GM12878 (cell line): ENCODE measurements around the gene PDLIM5. TPM values are rescaled to one million over a fixed set of nuclear protein-coding genes. Genes with fewer than 3 reads are reported as not detected.

Experiments used
- ATAC-seq: fragments of 200-7000 bp; cut with Tn5 transposase; 3 replicates; pipeline ENCODE4 v1.9.1; 2020; ENCODE audit warnings: mild to moderate bottlenecking, moderate library complexity
- BruUV-seq: library from RNA; stranded (reverse); fragments of 400-500 nt; replicated peaks from 2 replicates; lab custom pipeline; 2021; lab: Mats Ljungman, UMichigan
- CTCF ChIA-PET: fragments of 300-600 bp; sonication (Branson Sonifier 250); formaldehyde crosslinking; extraction: SDS; loops from one replicate; lab custom pipeline; 2021; ENCODE audit warnings: inconsistent platforms; lab: Yijun Ruan, JAX
- POLR2A ChIA-PET: fragments of 350-600 bp; formaldehyde crosslinking; extraction: SDS; loops from one replicate; lab custom pipeline; 2021; ENCODE audit warnings: inconsistent platforms; lab: Charles Lee
- RAD21 ChIA-PET: fragments of 300-600 bp; sonication (Branson Sonifier 250); formaldehyde crosslinking; loops from one replicate; lab custom pipeline; 2023; ENCODE audit warnings: antibody characterized with exemption; ENCODE audit not compliant: unreplicated experiment; lab: Charles Lee
- SMC1A ChIA-PET: fragments of 300-600 bp; sonication (Branson Sonifier 250); formaldehyde crosslinking; loops from one replicate; lab custom pipeline; 2023; ENCODE audit not compliant: unreplicated experiment, uncharacterized antibody; lab: Charles Lee
- DNase-seq: peaks from one replicate; pipeline ENCODE4 v3.0.0-alpha.2; 2011; ENCODE audit warnings: low read depth, low spot score
- FAIRE-seq: peaks from 3 replicates; lab custom pipeline; 2011; peaks lifted over from hg19 to GRCh38; lab: Jason Lieb, UNC
- H2AFZ ChIP-seq: 2 replicates; pipeline ENCODE4 v1.6.0; 2011; ENCODE audit warnings: low read depth, low read length, control low read depth; ENCODE audit not compliant: control insufficient read depth
- H3K27ac ChIP-seq: 2 replicates; pipeline ENCODE4 v1.5.1; 2011; ENCODE audit warnings: control low read depth; ENCODE audit not compliant: control insufficient read depth, insufficient read depth
- H3K27me3 ChIP-seq, 2 experiments: replicated peaks in 1 of 2; 2 replicates each; pipeline versions ENCODE4 v1.6.0 to v1.6.1; 2011; ENCODE audit warnings: low read length in 1 of 2; ENCODE audit not compliant: control insufficient read depth in 2 of 2, insufficient read depth in 2 of 2
- H3K36me3 ChIP-seq, 2 experiments: 2 replicates each; pipeline ENCODE4 v1.5.1; 2011; ENCODE audit warnings: low read length in 1 of 2; ENCODE audit not compliant: control insufficient read depth in 2 of 2, insufficient read depth in 2 of 2
- H3K4me1 ChIP-seq: 2 replicates; pipeline ENCODE4 v1.6.1; 2011; ENCODE audit warnings: mild to moderate bottlenecking, low read length, moderate library complexity, mixed read lengths; ENCODE audit not compliant: control insufficient read depth, insufficient read depth
- H3K4me2 ChIP-seq: 2 replicates; pipeline ENCODE4 v1.6.0; 2011; ENCODE audit warnings: control low read depth; ENCODE audit not compliant: control insufficient read depth, insufficient read depth
- H3K4me3 ChIP-seq: fragments of 200-600 bp; sonication (generic); 2 replicates; pipeline ENCODE4 v1.5.1; 2016
- H3K79me2 ChIP-seq: 2 replicates; pipeline ENCODE4 v1.6.0; 2011; ENCODE audit warnings: low read length; ENCODE audit not compliant: control insufficient read depth, insufficient read depth
- H3K9ac ChIP-seq: 2 replicates; pipeline ENCODE4 v1.8.0; 2011; ENCODE audit warnings: low read length, control low read depth, mixed read lengths; ENCODE audit not compliant: control insufficient read depth, insufficient read depth
- H3K9me3 ChIP-seq: replicated peaks from 3 replicates; pipeline ENCODE4 v1.5.1; 2011; ENCODE audit warnings: mild to moderate bottlenecking, low read length; ENCODE audit not compliant: control insufficient read depth, insufficient read depth
- H4K20me1 ChIP-seq: 2 replicates; pipeline ENCODE4 v1.6.0; 2011; ENCODE audit not compliant: control insufficient read depth, insufficient read depth
- ATF3 ChIP-seq: IDR thresholded peaks from 2 replicates; pipeline ENCODE4 v1.6.1; 2011; ENCODE audit warnings: low read depth, mild to moderate bottlenecking, low read length, moderate library complexity, borderline replicate concordance; ENCODE audit errors: extremely low read depth
- CBX5 ChIP-seq: sonication (generic); IDR thresholded peaks from 2 replicates; pipeline ENCODE4 v1.6.1; 2016; ENCODE audit warnings: low read depth, moderate library complexity, mild to moderate bottlenecking, inconsistent platforms
- CTCF ChIP-seq, 3 experiments: IDR thresholded peaks in 2 of 3; conservative IDR thresholded peaks in 1 of 3; 2 replicates each; pipeline ENCODE4 v1.5.1; 2011; ENCODE audit warnings: low read depth in 3 of 3, low read length in 3 of 3, mild to moderate bottlenecking in 3 of 3, control low read depth in 2 of 3, moderate library complexity in 2 of 3, inconsistent platforms in 1 of 3, mixed read lengths in 1 of 3; ENCODE audit not compliant: control insufficient read depth in 2 of 3, insufficient read depth in 1 of 3; ENCODE audit errors: extremely low read depth in 1 of 3
- EP300 ChIP-seq, 2 experiments: fragments of 150-350 bp in 1 of 2; IDR thresholded peaks; 2 replicates each; pipeline ENCODE4 v1.6.1; 2011 to 2012; ENCODE audit warnings: low read depth in 2 of 2, low read length in 2 of 2, borderline replicate concordance in 1 of 2, improper control_type of control experiment in 1 of 2, inconsistent platforms in 1 of 2; ENCODE audit not compliant: control insufficient read depth in 1 of 2
- IRF3 ChIP-seq: fragments of 450-650 bp; IDR thresholded peaks from 2 replicates; pipeline ENCODE4 v1.6.1; 2014; ENCODE audit warnings: mild to moderate bottlenecking
- JUND ChIP-seq: IDR thresholded peaks from 2 replicates; pipeline ENCODE4 v1.6.1; 2012; ENCODE audit warnings: low read depth, mild to moderate bottlenecking, low read length, improper control_type of control experiment, moderate library complexity
- NR2C2 ChIP-seq: IDR thresholded peaks from 2 replicates; pipeline ENCODE4 v1.6.1; 2011; ENCODE audit warnings: borderline replicate concordance, low read depth; ENCODE audit not compliant: control insufficient read depth, insufficient read length
- POLR2A ChIP-seq: IDR thresholded peaks from 2 replicates; pipeline ENCODE4 v1.6.1; 2011; ENCODE audit warnings: low read depth, mild to moderate bottlenecking, low read length
- RBBP5 ChIP-seq: fragments of 200-600 bp; sonication (generic); conservative IDR thresholded peaks from 2 replicates; pipeline ENCODE4 v1.6.1; 2016
- RCOR1 ChIP-seq: conservative IDR thresholded peaks from 2 replicates; pipeline ENCODE4 v1.6.1; 2012; ENCODE audit warnings: low read depth, low read length, improper control_type of control experiment
- RFX5 ChIP-seq: IDR thresholded peaks from 2 replicates; pipeline ENCODE4 v1.6.1; 2011; ENCODE audit warnings: low read depth, low read length, improper control_type of control experiment
- ZNF384 ChIP-seq: IDR thresholded peaks from 2 replicates; pipeline ENCODE4 v1.6.1; 2012; ENCODE audit warnings: low read depth, mild to moderate bottlenecking, low read length, improper control_type of control experiment, borderline replicate concordance
- ZSCAN29 ChIP-seq: fragments of 450-650 bp; IDR thresholded peaks from 2 replicates; pipeline ENCODE4 v1.6.1; 2017; ENCODE audit warnings: mild to moderate bottlenecking, moderate library complexity
- WGBS: methylation state at CpG from one replicate; pipeline ENCODE4 v1.1.6; 2016; ENCODE audit warnings: low lambda C conversion rate; ENCODE audit not compliant: insufficient replicate concordance, insufficient coverage; ENCODE audit errors: missing lambda C conversion rate; 5-methylcytosine and 5-hydroxymethylcytosine counted together
- in situ Hi-C: fragments of 300-500 bp; cut with MboI; formaldehyde crosslinking; loops from 9 replicates; pipeline ENCODE4 v1.14.3; 2018; ENCODE audit warnings: mixed read lengths
- intact Hi-C: fragments of 100-400 bp; cut with micrococcal nuclease; formaldehyde crosslinking; loops from one replicate; pipeline ENCODE4 v1.14.2; 2022; ENCODE audit not compliant: unreplicated experiment
- polyA plus RNA-seq, 11 experiments: library from polyadenylated mRNA; depleted of rRNA in 4 of 11; unstranded in 6 of 11; stranded (reverse) in 5 of 11; fragments of >200 nt; fragmentation: Nextera tagmentation in 4 of 11; fragmentation: Illumina TruSeq in 1 of 11; extraction: Ambion mirVana in 4 of 11; extraction: Trizol in 1 of 11; gene quantifications; 1 replicate in 1 of 11; 2 replicates in 10 of 11; pipeline versions ENCODE4 v1.2.1 to v1.2.3, GENCODE V29; 2011 to 2016; ENCODE audit warnings: inconsistent platforms in 2 of 11, missing spikeins in 2 of 11, low read depth in 1 of 11
- total RNA-seq, 4 experiments: library from RNA; depleted of rRNA in 3 of 4; stranded (reverse); fragments of >200 nt in 3 of 4; fragmentation: Illumina TruSeq in 1 of 4; extraction: Trizol in 1 of 4; gene quantifications; 2 replicates each; pipeline versions ENCODE4 v1.2.1 to v1.2.3, GENCODE V29; 2013 to 2021

The PDLIM5 gene
- total and polyA plus RNA-seq, 10 of the 15 experiments (the other 5 are each of a cell fraction or from before 2014, with no cell fraction given): 10.0 to 52.9 (median 20.7) TPM

- Histone ChIP-seq H3K27ac (no peak overlapping the region), H3K4me3 (no peak overlapping the region), H2AFZ (no peak overlapping the region), H3K27me3 (no peaks in the 10 kb centered on the region), H3K4me2 (no peak overlapping the region), H3K79me2 (no peaks in the 10 kb centered on the region), H3K9ac (no peak overlapping the region), H3K4me1 (no peaks in the 10 kb centered on the region), H3K9me3 (peaks cover 2% of the 10 kb centered on the region; the same call in 2 of the 3 replicates), H4K20me1 (no peaks in the 10 kb centered on the region), H3K36me3 (no peaks in the 10 kb centered on the region)
- SMC1A ChIA-PET: no interaction called here
- FAIRE-seq (no peak), ATAC-seq (no peak), DNase-seq (no peak)
- CTCF ChIA-PET: no interaction called here
- intact Hi-C loops: no loop called here
- POLR2A ChIA-PET: no interaction called here
- 88% methylated on average over 2 of the region's 2 CpGs for WGBS
- in situ Hi-C loops: no loop called here
- TF ChIP-seq IRF3: no peak
- TF ChIP-seq RFX5: no peak
- no peak for TF ChIP-seq ATF3
- no peak for TF ChIP-seq JUND
- TF ChIP-seq RCOR1: no peak
- no peak for TF ChIP-seq RBBP5
- no peak for TF ChIP-seq CBX5
- no TSS peak for BruUV-seq
- RAD21 ChIA-PET: no interaction called here
Observed at GRCh38 chr4:94475794-94476193, 24.1 kb downstream of the PDLIM5 start.

- ATAC-seq (no peak), FAIRE-seq (no peak), DNase-seq (no peak)
- BruUV-seq: no TSS peak
- Histone ChIP-seq H4K20me1 (no peaks in the 10 kb centered on the region), H3K9me3 (no peaks in the 10 kb centered on the region), H2AFZ (no peak overlapping the region), H3K4me2 (no peak overlapping the region), H3K9ac (no peak overlapping the region), H3K79me2 (no peaks in the 10 kb centered on the region), H3K4me1 (no peaks in the 10 kb centered on the region), H3K27ac (no peak overlapping the region), H3K36me3 (no peaks in the 10 kb centered on the region), H3K4me3 (no peak overlapping the region), H3K27me3 (no peaks in the 10 kb centered on the region)
- CTCF ChIA-PET: no interaction called here
- TF ChIP-seq ZSCAN29 (no peak), POLR2A (no peak), EP300 (IDR thresholded peaks at IDR 0.05; ENCODE audit: borderline replicate concordance in 1 of 2, control insufficient read depth in 1 of 2, low read depth in 2 of 2, low read length in 2 of 2) (no peak), CTCF (IDR thresholded peaks at IDR 0.05 in 2 of 3, conservative IDR thresholded peaks at IDR 0.05 in 1 of 3; ENCODE audit: control insufficient read depth in 2 of 3, extremely low read depth in 1 of 3, insufficient read depth in 1 of 3, low read depth in 3 of 3, low read length in 3 of 3) (no peak), NR2C2 (no peak), ZNF384 (no peak)
- intact Hi-C loops (no loop called here), in situ Hi-C loops (no loop called here)
- RAD21 ChIA-PET: no interaction called here
- SMC1A ChIA-PET: interaction anchor here (1.5 kb wide), 1 partner anchor 61 kb away, joined by 4 read pairs; no protein-coding TSS in a partner anchor
- POLR2A ChIA-PET: interaction anchor here (1.9 kb wide), 1 partner anchor 17 kb away, joined by 5 read pairs; no protein-coding TSS in a partner anchor
- 47% methylated on average over 2 of the region's 2 CpGs for WGBS
Observed at GRCh38 chr4:94477227-94477626, 25.5 kb downstream of the PDLIM5 start.
